ENCODE measurements around the gene NEK6. TPM values are rescaled to one million over a fixed set of nuclear protein-coding genes. Genes with fewer than 3 reads are reported as not detected.

NEK6 gene
- total and polyA plus RNA-seq, 4 donors: 19.0 to 86.2 (median 53.1) TPM

GRCh38 chr9:124342776-124343485 lies 85.2 kb downstream of the NEK6 start:
- Histone ChIP-seq H3K27me3 (ENCODE audit: control insufficient read depth in 3 of 3, insufficient read depth in 3 of 3, low read length in 2 of 3) (no peaks in the 10 kb centered on the region), H3K4me3 (no peak overlapping the region), H3K4me1 (ENCODE audit: control insufficient read depth in 5 of 5, insufficient read depth in 5 of 5, low read length in 5 of 5) (peaks cover 0 to 18% (median 7%) of the 10 kb centered on the region in 5 donors), H3K9ac (ENCODE audit: insufficient read depth in 1 of 2, low read length in 2 of 2) (peak overlapping the region; percentile 25 to 43), H3K27ac (ENCODE audit: low read depth in 1 of 2, low read length in 1 of 2) (peak overlapping the region in 1 of 2 donors; percentile 29), H3K9me3 (ENCODE audit: control insufficient read depth in 4 of 4, insufficient read depth in 3 of 4, low read length in 3 of 4) (peaks cover 0 to 2% (median 0%) of the 10 kb centered on the region in 4 donors), H3K36me3 (ENCODE audit: control insufficient read depth in 4 of 4, insufficient read depth in 4 of 4, low read length in 4 of 4) (peaks cover 0 to 71% (median 12%) of the 10 kb centered on the region in 4 donors)
- TF ChIP-seq, protein P1, sequence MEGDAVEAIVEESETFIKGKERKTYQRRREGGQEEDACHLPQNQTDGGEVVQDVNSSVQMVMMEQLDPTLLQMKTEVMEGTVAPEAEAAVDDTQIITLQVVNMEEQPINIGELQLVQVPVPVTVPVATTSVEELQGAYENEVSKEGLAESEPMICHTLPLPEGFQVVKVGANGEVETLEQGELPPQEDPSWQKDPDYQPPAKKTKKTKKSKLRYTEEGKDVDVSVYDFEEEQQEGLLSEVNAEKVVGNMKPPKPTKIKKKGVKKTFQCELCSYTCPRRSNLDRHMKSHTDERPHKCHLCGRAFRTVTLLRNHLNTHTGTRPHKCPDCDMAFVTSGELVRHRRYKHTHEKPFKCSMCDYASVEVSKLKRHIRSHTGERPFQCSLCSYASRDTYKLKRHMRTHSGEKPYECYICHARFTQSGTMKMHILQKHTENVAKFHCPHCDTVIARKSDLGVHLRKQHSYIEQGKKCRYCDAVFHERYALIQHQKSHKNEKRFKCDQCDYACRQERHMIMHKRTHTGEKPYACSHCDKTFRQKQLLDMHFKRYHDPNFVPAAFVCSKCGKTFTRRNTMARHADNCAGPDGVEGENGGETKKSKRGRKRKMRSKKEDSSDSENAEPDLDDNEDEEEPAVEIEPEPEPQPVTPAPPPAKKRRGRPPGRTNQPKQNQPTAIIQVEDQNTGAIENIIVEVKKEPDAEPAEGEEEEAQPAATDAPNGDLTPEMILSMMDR (IDR thresholded peaks at IDR 0.05; ENCODE audit: control extremely low read depth, extremely low read depth): no peak
- DNase-seq (peak; percentile 88 to 94 (median 90)), ATAC-seq (ENCODE audit: insufficient read depth, low FRiP score) (peak; percentile 32)
- 66 to 71% methylated on average over 26 of the region's 26 CpGs for WGBS, 2 donors

DNA sequence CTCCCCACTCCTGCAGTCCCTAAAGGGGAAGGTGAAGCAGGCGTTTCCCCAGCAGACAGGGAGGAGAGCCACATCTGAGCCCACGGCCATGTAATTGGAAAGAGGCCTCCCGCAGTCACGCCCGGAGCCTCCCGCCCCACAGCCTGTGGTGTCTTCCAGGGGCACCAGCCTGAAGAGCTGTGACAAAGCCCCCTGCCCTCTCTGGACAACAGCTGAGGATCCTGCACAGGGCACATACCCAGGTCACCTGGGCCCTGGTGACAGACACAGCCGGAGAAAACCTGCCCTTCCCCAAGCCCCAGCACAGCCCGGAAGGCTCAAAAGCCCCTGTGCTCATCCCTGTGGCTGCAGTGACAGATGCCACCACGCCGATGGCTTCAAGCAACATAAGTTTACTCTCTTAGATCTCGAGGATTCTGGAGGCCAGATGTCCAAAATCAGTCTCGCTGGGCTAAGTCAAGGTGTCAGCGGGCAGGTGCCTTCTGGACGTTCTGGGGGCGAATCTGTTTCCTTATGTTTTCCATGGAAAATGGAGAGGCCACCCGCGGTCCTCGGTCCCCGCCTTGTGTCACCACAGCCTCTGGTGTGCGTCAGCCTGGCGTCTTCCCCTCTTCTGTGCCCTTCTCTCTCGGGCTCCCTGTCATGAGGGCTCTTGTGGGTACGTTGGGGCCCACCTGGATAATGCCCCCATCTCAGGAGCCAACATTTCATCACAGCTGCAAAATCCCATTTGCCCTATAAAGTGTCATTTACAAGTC lies 86.0 kb downstream of the NEK6 start:
- Histone ChIP-seq H3K9ac (ENCODE audit: insufficient read depth in 1 of 2, low read length in 2 of 2) (peak overlapping the region in 1 of 2 donors; percentile 25), H3K4me3 (no peak overlapping the region), H3K9me3 (ENCODE audit: control insufficient read depth in 4 of 4, insufficient read depth in 3 of 4, low read length in 3 of 4) (peaks cover 0 to 2% (median 0%) of the 10 kb centered on the region in 4 donors), H3K4me1 (ENCODE audit: control insufficient read depth in 5 of 5, insufficient read depth in 5 of 5, low read length in 5 of 5) (peaks cover 0 to 18% (median 7%) of the 10 kb centered on the region in 5 donors), H3K27me3 (ENCODE audit: control insufficient read depth in 3 of 3, insufficient read depth in 3 of 3, low read length in 2 of 3) (no peaks in the 10 kb centered on the region), H3K36me3 (ENCODE audit: control insufficient read depth in 4 of 4, insufficient read depth in 4 of 4, low read length in 4 of 4) (peaks cover 3 to 79% (median 14%) of the 10 kb centered on the region in 4 donors), H3K27ac (ENCODE audit: low read depth in 1 of 2, low read length in 1 of 2) (peak overlapping the region in 1 of 2 donors; percentile 29)
- no peak for DNase-seq
- TF ChIP-seq, protein P1 (IDR thresholded peaks at IDR 0.05; ENCODE audit: control extremely low read depth, extremely low read depth): no peak
- 86 to 90% methylated on average over 23 of the region's 23 CpGs for WGBS, 2 donors
- no peak for ATAC-seq (ENCODE audit: insufficient read depth, low FRiP score)

DNA sequence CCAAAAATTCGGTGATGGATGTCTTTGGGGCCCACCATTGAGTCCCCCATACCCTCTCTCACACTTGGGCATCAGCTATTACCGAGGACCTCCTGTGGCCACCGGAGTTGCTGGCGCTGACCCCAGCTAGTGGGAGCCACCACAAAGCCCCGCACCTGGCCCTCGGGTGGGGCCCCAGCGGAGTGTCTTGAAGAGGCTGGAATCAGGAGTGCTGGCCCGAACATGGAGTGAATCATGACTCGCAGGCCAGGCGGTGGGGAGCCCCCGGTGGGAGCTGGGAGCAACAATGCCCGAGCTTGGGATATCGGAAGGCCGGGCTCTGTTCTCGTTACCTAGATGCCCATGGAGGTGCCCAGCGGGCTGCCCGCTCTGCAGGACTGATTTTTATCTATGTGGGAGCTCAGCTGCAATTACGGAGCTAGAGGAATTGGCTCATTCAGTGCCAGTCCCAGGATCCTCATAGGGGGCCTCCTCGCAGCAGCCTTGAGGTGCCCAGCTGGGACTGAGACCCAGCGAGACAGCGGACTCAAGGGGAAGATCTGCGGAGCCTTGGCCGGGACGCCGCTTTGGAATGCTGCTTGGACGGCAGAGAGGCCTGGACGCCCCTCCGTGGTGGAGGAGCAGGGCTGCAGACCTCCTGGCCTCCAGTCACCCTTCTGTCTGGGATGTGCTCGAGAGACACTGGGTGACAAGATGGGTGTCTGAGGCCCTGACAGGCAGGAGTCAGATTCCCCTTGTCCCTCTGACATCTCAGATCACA lies 86.7 kb downstream of the NEK6 start:
- Histone ChIP-seq H3K9ac (ENCODE audit: insufficient read depth in 1 of 2, low read length in 2 of 2) (no peak overlapping the region), H3K4me1 (ENCODE audit: control insufficient read depth in 5 of 5, insufficient read depth in 5 of 5, low read length in 5 of 5) (peaks cover 0 to 18% (median 7%) of the 10 kb centered on the region in 5 donors), H3K4me3 (no peak overlapping the region), H3K9me3 (ENCODE audit: control insufficient read depth in 4 of 4, insufficient read depth in 3 of 4, low read length in 3 of 4) (peaks cover 0 to 2% (median 0%) of the 10 kb centered on the region in 4 donors), H3K27me3 (ENCODE audit: control insufficient read depth in 3 of 3, insufficient read depth in 3 of 3, low read length in 2 of 3) (no peaks in the 10 kb centered on the region), H3K27ac (ENCODE audit: low read depth in 1 of 2, low read length in 1 of 2) (no peak overlapping the region), H3K36me3 (ENCODE audit: control insufficient read depth in 4 of 4, insufficient read depth in 4 of 4, low read length in 4 of 4) (peaks cover 3 to 82% (median 15%) of the 10 kb centered on the region in 4 donors)
- DNase-seq (no peak), ATAC-seq (ENCODE audit: insufficient read depth, low FRiP score) (no peak)
- TF ChIP-seq, protein P1 (IDR thresholded peaks at IDR 0.05; ENCODE audit: control extremely low read depth, extremely low read depth): no peak
- 94% methylated on average over 29 of the region's 29 CpGs for WGBS, 2 donors
